ENCODE measurements around the gene IL31RA.

IL31RA gene

GRCh38 chr5:55860288-55860687 is 9.1 kb downstream of the IL31RA start:
- Histone ChIP-seq H3K4me1 (ENCODE audit: control insufficient read depth, insufficient read depth, low read length) (no peaks in the 10 kb centered on the region), H3K4me3 (ENCODE audit: low read depth, low read length) (no peak overlapping the region), H3K9me3 (ENCODE audit: control insufficient read depth, insufficient read depth, low read length) (no peaks in the 10 kb centered on the region), H3K9ac (ENCODE audit: low read depth, low read length) (no peak overlapping the region), H3K27ac (ENCODE audit: low read depth, low read length) (no peak overlapping the region), H3K36me3 (ENCODE audit: control insufficient read depth, insufficient read depth, low read length) (no peaks in the 10 kb centered on the region), H3K27me3 (ENCODE audit: control insufficient read depth, insufficient read depth, low read length) (no peaks in the 10 kb centered on the region)

DNA sequence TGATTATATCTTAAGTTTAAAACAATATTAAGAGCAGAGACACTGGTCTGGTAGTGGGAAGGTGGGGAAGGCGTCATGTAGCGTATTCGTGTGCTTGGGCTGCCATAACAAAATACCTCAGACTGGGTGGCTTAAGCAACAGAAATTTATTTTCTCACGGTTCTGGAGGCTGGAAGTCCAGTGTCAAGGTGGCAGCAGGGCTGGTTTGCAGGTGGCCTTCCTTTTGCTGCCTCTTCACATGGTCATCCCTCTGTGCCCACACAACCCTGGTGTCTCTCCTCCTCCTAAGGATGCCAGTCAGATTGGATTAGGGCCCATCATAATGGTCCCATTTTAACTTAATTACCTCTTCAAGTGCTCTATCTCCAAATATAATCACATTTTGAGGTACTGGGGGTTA is 9.6 kb downstream of the IL31RA start:
- H3K9ac ChIP-seq (ENCODE audit: low read depth, low read length): no peak overlapping the region
- H3K4me3 ChIP-seq (ENCODE audit: low read depth, low read length): no peak overlapping the region
- H3K9me3 ChIP-seq (ENCODE audit: control insufficient read depth, insufficient read depth, low read length): no peaks in the 10 kb centered on the region
- H3K4me1 ChIP-seq (ENCODE audit: control insufficient read depth, insufficient read depth, low read length): no peaks in the 10 kb centered on the region
- no peaks in the 10 kb centered on the region for H3K36me3 ChIP-seq (ENCODE audit: control insufficient read depth, insufficient read depth, low read length)
- H3K27ac ChIP-seq (ENCODE audit: low read depth, low read length): no peak overlapping the region
- no peaks in the 10 kb centered on the region for H3K27me3 ChIP-seq (ENCODE audit: control insufficient read depth, insufficient read depth, low read length)

- no peak overlapping the region for H3K27ac ChIP-seq (ENCODE audit: low read depth, low read length)
- no peak overlapping the region for H3K9ac ChIP-seq (ENCODE audit: low read depth, low read length)
- H3K9me3 ChIP-seq (ENCODE audit: control insufficient read depth, insufficient read depth, low read length): no peaks in the 10 kb centered on the region
- H3K36me3 ChIP-seq (ENCODE audit: control insufficient read depth, insufficient read depth, low read length): no peaks in the 10 kb centered on the region
- no peaks in the 10 kb centered on the region for H3K27me3 ChIP-seq (ENCODE audit: control insufficient read depth, insufficient read depth, low read length)
- H3K4me1 ChIP-seq (ENCODE audit: control insufficient read depth, insufficient read depth, low read length): no peaks in the 10 kb centered on the region
- H3K4me3 ChIP-seq (ENCODE audit: low read depth, low read length): no peak overlapping the region
Measured at GRCh38 chr5:55864606-55865541, 13.7 kb downstream of the IL31RA start.

- Histone ChIP-seq H3K27me3 (ENCODE audit: control insufficient read depth, insufficient read depth, low read length) (no peaks in the 10 kb centered on the region), H3K9ac (ENCODE audit: low read depth, low read length) (no peak overlapping the region), H3K9me3 (ENCODE audit: control insufficient read depth, insufficient read depth, low read length) (no peaks in the 10 kb centered on the region), H3K36me3 (ENCODE audit: control insufficient read depth, insufficient read depth, low read length) (no peaks in the 10 kb centered on the region), H3K4me3 (ENCODE audit: low read depth, low read length) (no peak overlapping the region), H3K27ac (ENCODE audit: low read depth, low read length) (no peak overlapping the region), H3K4me1 (ENCODE audit: control insufficient read depth, insufficient read depth, low read length) (no peaks in the 10 kb centered on the region)
Measured at GRCh38 chr5:55865831-55866230, 14.7 kb downstream of the IL31RA start.

GRCh38 chr5:55866485-55866884 is 15.3 kb downstream of the IL31RA start:
- H3K4me1 ChIP-seq (ENCODE audit: control insufficient read depth, insufficient read depth, low read length): no peaks in the 10 kb centered on the region
- no peak overlapping the region for H3K4me3 ChIP-seq (ENCODE audit: low read depth, low read length)
- no peaks in the 10 kb centered on the region for H3K27me3 ChIP-seq (ENCODE audit: control insufficient read depth, insufficient read depth, low read length)
- H3K9me3 ChIP-seq (ENCODE audit: control insufficient read depth, insufficient read depth, low read length): no peaks in the 10 kb centered on the region
- H3K36me3 ChIP-seq (ENCODE audit: control insufficient read depth, insufficient read depth, low read length): no peaks in the 10 kb centered on the region
- H3K9ac ChIP-seq (ENCODE audit: low read depth, low read length): no peak overlapping the region
- no peak overlapping the region for H3K27ac ChIP-seq (ENCODE audit: low read depth, low read length)

DNA sequence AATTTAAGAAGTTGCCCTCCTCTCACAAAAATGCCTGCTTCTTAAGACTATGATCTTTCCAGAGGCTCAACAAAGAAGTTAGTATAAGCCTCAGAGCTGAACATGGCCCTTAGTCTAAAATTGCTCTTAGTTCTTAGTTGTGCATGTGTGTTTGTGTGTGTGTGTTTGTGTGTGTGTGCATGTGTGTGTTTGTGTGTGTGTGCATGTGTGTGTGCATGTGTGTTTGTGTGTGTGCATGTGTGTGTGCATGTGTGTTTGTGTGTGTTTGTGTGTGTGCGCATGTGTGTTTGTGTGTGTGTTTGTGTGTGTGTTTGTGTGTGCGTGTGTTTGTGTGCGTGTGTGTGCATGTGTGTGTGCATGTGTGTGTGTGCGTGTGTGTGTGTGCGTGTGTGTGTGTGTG is 15.8 kb downstream of the IL31RA start:
- no peak overlapping the region for H3K27ac ChIP-seq (ENCODE audit: low read depth, low read length)

GRCh38 chr5:55868846-55869245 is 17.7 kb downstream of the IL31RA start:
- no peaks in the 10 kb centered on the region for H3K9me3 ChIP-seq (ENCODE audit: control insufficient read depth, insufficient read depth, low read length)
- no peaks in the 10 kb centered on the region for H3K36me3 ChIP-seq (ENCODE audit: control insufficient read depth, insufficient read depth, low read length)
- H3K9ac ChIP-seq (ENCODE audit: low read depth, low read length): no peak overlapping the region
- H3K4me3 ChIP-seq (ENCODE audit: low read depth, low read length): no peak overlapping the region
- no peaks in the 10 kb centered on the region for H3K27me3 ChIP-seq (ENCODE audit: control insufficient read depth, insufficient read depth, low read length)
- H3K27ac ChIP-seq (ENCODE audit: low read depth, low read length): no peak overlapping the region
- no peaks in the 10 kb centered on the region for H3K4me1 ChIP-seq (ENCODE audit: control insufficient read depth, insufficient read depth, low read length)

More for the DNA sequence above, 15.8 kb downstream of the IL31RA start:
- H3K36me3 ChIP-seq (ENCODE audit: control insufficient read depth, insufficient read depth, low read length): no peaks in the 10 kb centered on the region
- H3K4me3 ChIP-seq (ENCODE audit: low read depth, low read length): no peak overlapping the region
- H3K4me1 ChIP-seq (ENCODE audit: control insufficient read depth, insufficient read depth, low read length): no peaks in the 10 kb centered on the region
- no peaks in the 10 kb centered on the region for H3K9me3 ChIP-seq (ENCODE audit: control insufficient read depth, insufficient read depth, low read length)
- no peaks in the 10 kb centered on the region for H3K27me3 ChIP-seq (ENCODE audit: control insufficient read depth, insufficient read depth, low read length)
- H3K9ac ChIP-seq (ENCODE audit: low read depth, low read length): no peak overlapping the region

- Histone ChIP-seq H3K36me3 (ENCODE audit: control insufficient read depth, insufficient read depth, low read length) (no peaks in the 10 kb centered on the region), H3K9me3 (ENCODE audit: control insufficient read depth, insufficient read depth, low read length) (no peaks in the 10 kb centered on the region), H3K27me3 (ENCODE audit: control insufficient read depth, insufficient read depth, low read length) (no peaks in the 10 kb centered on the region), H3K9ac (ENCODE audit: low read depth, low read length) (no peak overlapping the region), H3K4me3 (ENCODE audit: low read depth, low read length) (no peak overlapping the region), H3K4me1 (ENCODE audit: control insufficient read depth, insufficient read depth, low read length) (no peaks in the 10 kb centered on the region), H3K27ac (ENCODE audit: low read depth, low read length) (no peak overlapping the region)
Measured at GRCh38 chr5:55869847-55870246, 18.7 kb downstream of the IL31RA start.

DNA sequence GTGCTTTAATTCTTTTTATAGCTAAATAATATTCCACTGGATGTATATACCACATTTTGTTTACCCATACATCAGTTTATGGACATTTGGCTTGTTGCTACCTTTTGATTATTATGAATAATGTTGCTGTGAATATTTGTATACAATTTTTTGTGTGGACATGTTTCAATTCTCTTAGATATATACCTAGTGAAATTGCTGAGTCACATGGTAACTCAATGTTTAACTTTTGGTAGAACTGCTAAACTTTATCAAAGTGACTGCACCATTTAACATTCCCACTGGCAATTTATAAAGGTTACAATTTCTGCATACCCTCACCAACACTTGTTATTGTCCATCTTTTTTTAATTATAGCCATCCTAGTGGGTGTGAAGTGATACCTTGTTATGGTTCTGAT is 22.1 kb downstream of the IL31RA start:
- H3K36me3 ChIP-seq (ENCODE audit: control insufficient read depth, insufficient read depth, low read length): no peaks in the 10 kb centered on the region
- no peaks in the 10 kb centered on the region for H3K4me1 ChIP-seq (ENCODE audit: control insufficient read depth, insufficient read depth, low read length)
- H3K9me3 ChIP-seq (ENCODE audit: control insufficient read depth, insufficient read depth, low read length): no peaks in the 10 kb centered on the region
- no peak overlapping the region for H3K4me3 ChIP-seq (ENCODE audit: low read depth, low read length)
- no peaks in the 10 kb centered on the region for H3K27me3 ChIP-seq (ENCODE audit: control insufficient read depth, insufficient read depth, low read length)
- no peak overlapping the region for H3K9ac ChIP-seq (ENCODE audit: low read depth, low read length)
- H3K27ac ChIP-seq (ENCODE audit: low read depth, low read length): no peak overlapping the region

DNA sequence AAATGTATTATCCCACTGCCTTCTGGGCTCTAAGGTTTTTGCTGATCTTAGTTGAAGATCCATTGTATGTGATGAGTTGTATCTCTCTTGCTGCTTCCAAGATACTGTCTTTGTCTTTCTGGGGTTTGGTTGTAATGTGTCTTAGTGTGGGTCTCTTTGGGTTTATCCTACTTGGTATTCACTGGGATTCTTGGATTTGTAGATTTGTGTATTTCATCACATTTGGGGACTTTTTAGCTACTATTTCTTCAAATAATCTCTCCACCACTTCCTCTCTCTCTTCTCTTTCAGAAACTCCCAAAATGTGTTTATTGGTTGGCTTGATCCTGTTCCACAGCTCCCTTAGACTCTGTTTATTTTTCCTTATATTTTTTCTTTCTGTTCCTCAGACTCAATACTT is 26.5 kb downstream of the IL31RA start:
- Histone ChIP-seq H3K4me3 (ENCODE audit: low read depth, low read length) (no peak overlapping the region), H3K9me3 (ENCODE audit: control insufficient read depth, insufficient read depth, low read length) (no peaks in the 10 kb centered on the region), H3K9ac (ENCODE audit: low read depth, low read length) (no peak overlapping the region), H3K4me1 (ENCODE audit: control insufficient read depth, insufficient read depth, low read length) (0 out of 2 replicates have a peak, but pooled peaks cover under 1% of the 10 kb centered on the region), H3K27me3 (ENCODE audit: control insufficient read depth, insufficient read depth, low read length) (no peaks in the 10 kb centered on the region), H3K27ac (ENCODE audit: low read depth, low read length) (no peak overlapping the region), H3K36me3 (ENCODE audit: control insufficient read depth, insufficient read depth, low read length) (no peaks in the 10 kb centered on the region)

DNA sequence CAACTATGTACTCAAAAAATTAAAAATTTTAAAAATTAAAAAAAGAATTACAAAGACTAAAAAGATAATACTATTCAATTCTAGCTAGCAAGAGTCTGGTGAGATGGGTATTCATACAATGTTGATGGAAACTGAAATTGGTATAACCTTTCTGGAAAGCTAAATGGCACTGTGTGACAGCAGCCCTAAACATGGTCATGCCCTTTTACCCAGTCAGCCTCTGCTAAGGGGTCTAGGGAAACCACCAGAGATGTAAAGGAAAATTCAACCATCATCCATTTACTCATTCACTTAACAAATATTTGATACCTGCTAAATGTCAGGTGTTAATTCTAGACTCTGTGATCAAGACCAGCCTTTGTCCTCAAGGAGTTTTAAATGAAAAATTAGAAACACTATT is 29.3 kb downstream of the IL31RA start:
- H3K9me3 ChIP-seq (ENCODE audit: control insufficient read depth, insufficient read depth, low read length): no peaks in the 10 kb centered on the region
- no peak overlapping the region for H3K27ac ChIP-seq (ENCODE audit: low read depth, low read length)
- H3K36me3 ChIP-seq (ENCODE audit: control insufficient read depth, insufficient read depth, low read length): no peaks in the 10 kb centered on the region
- H3K9ac ChIP-seq (ENCODE audit: low read depth, low read length): no peak overlapping the region
- H3K27me3 ChIP-seq (ENCODE audit: control insufficient read depth, insufficient read depth, low read length): no peaks in the 10 kb centered on the region
- 0 out of 2 replicates have a peak, but pooled peaks cover 3% of the 10 kb centered on the region for H3K4me1 ChIP-seq (ENCODE audit: control insufficient read depth, insufficient read depth, low read length)
- no peak overlapping the region for H3K4me3 ChIP-seq (ENCODE audit: low read depth, low read length)

All from HUES48 (cell line).